22Rv1 (cell line): ENCODE data around the gene NCS1.

ENCODE experiments used
- ZFX ChIP-seq: fragments of 450-650 bp; IDR thresholded peaks from 2 replicates; pipeline ENCODE4 v1.6.1; 2017; ENCODE audit warnings: antibody characterized with exemption, borderline replicate concordance
- TF ChIP-seq, protein P1 (sequence below): fragments of 450-650 bp; IDR thresholded peaks from 2 replicates; pipeline ENCODE4 v1.5.1; 2017; ENCODE audit warnings: mild to moderate bottlenecking

DNA sequence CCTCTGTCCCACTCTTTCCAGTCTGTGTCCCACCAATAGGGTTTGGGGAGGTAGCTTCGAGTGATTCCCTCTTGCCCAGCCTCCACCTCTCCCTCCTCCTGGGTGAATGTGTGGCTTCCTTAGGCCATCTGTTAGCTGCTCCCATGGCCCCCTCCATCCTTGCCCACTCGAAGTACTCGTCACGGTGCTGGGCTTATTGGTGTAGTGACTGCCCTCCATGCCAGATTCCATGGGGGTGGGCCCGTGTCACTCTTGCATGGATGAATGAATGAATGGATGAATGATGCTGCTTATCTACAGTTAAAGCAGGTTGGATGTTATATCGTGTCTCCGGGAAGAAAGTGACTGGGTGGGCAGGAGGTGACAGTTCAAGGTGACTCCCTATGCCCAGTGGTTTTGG, 112.5 kb downstream of the NCS1 start:
- TF ChIP-seq, protein P1, sequence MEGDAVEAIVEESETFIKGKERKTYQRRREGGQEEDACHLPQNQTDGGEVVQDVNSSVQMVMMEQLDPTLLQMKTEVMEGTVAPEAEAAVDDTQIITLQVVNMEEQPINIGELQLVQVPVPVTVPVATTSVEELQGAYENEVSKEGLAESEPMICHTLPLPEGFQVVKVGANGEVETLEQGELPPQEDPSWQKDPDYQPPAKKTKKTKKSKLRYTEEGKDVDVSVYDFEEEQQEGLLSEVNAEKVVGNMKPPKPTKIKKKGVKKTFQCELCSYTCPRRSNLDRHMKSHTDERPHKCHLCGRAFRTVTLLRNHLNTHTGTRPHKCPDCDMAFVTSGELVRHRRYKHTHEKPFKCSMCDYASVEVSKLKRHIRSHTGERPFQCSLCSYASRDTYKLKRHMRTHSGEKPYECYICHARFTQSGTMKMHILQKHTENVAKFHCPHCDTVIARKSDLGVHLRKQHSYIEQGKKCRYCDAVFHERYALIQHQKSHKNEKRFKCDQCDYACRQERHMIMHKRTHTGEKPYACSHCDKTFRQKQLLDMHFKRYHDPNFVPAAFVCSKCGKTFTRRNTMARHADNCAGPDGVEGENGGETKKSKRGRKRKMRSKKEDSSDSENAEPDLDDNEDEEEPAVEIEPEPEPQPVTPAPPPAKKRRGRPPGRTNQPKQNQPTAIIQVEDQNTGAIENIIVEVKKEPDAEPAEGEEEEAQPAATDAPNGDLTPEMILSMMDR, result no peak
- no peak for TF ChIP-seq ZFX
